HG03342 (cell line): ENCODE results near the gene AUTS2.
"Not testable (repeated sequence)": the region's sequence is repeated elsewhere in the genome, so short reads cannot be mapped to it uniquely, and the experiment has no call there.

ENCODE experiments used
- ATAC-seq: cut with Tn5 transposase; IDR thresholded peaks from one replicate; pipeline ENCODE4 v1.9.1; 2021; ENCODE audit warnings: mild to moderate bottlenecking, moderate library complexity; ENCODE audit not compliant: unreplicated experiment

The AUTS2 gene

DNA sequence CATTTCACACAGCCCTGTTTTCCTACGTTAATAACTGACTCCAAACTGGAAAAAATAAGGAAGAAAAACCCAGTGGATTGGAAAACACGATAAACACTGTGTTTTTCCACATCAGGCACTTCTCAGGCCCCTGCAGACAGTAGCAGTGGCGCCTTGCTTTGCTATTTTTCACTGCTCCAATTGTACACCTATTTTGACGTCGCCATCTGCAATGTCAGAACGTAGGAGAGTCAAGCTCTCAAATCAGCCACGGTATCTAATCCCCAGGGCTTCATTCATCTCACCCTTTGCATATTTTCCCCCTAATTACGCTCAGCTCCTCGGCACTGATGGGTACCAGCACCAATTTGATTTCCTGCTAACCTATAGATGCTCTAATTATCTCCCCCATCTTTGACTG is 1195.5 kb downstream of the AUTS2 start:
- no peak for ATAC-seq

DNA sequence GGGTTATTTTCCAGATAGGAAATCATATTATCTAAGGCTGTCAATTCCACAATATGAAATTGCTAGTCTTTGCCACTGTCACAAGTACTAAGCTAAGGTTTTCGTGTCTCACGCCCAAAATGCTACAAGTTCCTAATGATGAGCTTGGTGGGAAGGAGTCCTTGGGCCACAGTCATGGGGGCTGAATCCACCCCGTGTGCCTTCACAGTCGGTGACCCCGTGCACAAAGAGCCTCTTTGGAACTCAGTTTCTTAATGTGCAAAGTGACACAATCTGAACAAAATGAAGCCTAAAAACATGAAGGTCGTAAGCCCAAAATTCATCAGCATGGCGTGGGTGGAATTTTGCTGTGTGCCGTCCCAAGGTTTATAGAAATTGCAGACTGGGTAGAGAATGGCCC is 1196.7 kb downstream of the AUTS2 start:
- ATAC-seq, result no peak

DNA sequence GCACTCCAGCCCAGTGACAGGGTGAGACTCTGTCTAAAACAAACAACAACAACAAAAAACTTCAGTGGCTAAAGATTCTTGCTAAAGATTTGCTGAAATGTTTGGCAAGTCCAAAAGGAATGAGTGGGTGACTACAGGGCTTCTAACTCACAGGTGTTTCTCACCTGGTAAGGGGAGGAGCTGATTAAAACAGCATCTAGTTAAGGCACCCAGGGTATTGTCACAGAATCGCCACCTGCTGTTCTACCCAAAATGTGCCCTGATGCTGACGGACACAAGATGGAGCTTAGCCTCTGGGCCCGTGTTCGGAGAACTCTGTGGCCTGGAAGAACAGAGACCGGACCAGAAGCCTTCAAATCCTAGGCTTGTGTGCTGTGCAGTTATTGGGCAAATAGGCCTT is 1197.7 kb downstream of the AUTS2 start:
- ATAC-seq, result no peak

DNA sequence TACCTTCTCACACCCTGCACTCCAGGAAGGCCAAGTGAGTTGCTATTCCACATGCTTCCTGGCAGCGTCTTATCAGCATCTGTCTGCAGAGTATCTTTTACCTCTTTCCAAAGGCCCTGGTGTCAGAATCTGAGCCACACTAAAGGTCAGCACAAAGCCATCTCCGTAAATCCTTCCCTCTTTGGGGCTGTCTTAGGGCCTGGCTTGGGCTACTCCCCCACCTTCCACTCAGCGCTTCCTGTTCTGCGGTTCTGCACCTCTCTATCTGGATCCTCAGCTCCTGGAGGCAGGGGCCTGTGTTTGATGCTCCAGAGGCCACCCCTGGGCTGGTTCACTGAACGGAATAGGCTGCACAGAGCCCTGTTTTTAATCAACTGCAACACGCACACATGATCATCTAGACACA is 1198.8 kb downstream of the AUTS2 start:
- ATAC-seq, result no peak

DNA sequence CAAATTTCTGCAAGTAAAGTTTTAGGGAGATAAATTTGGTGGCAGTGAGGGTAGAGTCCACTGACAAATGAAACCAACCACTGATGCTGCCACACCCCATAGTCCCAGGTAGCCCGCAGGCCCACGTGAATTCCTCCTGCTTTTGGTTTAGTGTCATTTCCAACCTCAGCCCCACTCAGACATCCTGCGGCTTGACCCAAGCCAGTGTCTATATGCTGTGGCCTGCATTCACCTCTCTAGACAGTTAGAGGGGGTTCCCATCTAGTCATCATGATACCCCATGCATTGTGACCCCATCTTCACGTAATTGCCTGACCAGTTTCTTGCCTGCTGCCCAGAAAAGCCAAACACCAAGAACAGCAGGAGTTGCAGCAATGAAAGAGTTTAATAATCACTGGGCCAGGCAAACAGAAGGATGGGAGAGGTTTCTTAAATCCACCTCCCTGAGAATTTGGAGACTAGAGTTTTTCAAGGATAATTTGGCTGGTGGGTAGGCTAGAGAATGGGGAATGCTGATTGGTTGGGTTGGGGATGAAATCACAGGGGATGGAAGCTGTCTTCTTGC is 1201.6 kb downstream of the AUTS2 start:
- ATAC-seq, result no peak

DNA sequence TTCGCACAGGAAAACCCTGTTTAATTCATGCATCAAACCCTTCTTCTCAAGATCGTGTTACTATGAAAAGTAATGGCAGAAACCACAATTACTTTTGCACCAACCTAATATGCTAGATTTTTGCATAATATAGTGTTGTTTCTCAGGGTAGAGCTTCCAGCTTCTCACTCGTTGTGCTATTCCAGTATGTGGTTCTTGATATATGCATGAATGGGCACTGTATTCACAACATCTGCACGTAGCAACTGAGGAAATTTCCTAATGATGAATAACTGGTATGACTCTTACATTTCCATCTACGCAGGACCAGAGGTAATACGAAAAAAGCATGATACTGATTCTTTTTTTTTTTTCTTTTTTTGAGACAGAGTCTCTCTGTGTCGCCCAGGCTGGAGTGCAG is 1207.1 kb downstream of the AUTS2 start:
- peak; percentile 87 for ATAC-seq

DNA sequence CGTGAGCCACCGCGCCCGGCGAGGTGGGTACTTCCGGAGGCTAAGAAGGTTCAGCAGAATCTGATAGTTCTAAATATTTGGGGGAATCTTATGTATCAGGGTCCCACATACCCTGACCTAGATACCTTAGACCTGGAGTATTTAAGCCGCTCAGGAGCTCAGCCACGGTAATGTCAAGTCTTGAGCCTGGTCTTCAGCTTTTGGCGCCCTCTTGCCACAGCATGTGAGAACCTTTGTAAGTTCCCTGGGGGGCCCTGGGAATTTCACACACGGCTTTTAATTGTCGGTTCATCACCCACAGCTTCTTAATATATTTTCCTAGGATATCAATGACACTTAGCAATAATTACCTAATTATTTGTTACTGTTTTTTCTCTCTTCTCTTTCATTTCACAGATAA is 1209.4 kb downstream of the AUTS2 start:
- no peak for ATAC-seq

DNA sequence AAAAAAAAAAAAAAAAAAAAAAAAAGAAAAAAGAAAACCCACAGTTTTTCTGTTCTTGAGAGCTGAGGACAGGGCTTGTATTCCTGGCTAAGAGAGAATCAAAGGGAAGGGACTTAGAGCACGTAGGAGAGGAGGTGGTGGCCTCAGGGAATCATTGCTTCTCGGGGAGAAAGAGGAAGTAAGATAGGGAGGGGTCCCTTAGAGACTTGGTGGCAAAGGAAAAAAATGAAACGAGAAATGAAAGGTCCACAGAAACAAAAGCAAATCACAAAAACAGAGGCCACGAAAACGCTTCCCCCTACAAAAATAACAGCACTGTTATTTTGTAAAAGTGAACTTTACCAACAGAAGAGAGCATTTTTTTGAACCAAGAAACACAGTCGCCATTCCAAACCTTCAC is 1210.6 kb downstream of the AUTS2 start:
- no peak for ATAC-seq

DNA sequence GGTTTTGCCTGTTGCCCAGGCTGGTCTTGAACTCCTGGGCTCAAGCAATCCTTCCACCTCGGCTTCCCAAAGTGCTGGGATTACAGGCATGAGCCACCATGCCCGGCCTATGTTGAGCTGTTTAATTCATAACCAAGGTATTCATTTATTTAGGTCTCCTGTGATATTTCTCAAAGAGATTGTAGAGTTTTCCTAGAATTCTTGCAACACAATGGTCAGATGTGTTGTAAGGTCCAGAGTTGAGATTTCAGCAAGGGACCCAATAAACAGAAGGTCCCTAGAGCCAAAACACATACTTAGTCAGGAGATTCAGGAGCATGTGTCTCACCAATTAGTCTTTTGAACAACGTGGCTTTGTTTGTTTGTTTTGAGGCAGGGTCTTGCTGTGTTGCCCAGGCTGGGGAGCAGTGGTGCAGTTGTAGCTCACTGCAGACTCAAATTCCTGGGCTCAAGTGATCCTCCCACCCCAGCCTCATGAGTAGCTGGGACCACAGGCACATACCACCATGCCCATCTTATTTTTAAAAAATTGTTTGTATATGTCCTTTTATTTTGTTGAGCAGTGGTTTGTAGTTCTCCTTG is 1212.4 kb downstream of the AUTS2 start:
- no peak for ATAC-seq

DNA sequence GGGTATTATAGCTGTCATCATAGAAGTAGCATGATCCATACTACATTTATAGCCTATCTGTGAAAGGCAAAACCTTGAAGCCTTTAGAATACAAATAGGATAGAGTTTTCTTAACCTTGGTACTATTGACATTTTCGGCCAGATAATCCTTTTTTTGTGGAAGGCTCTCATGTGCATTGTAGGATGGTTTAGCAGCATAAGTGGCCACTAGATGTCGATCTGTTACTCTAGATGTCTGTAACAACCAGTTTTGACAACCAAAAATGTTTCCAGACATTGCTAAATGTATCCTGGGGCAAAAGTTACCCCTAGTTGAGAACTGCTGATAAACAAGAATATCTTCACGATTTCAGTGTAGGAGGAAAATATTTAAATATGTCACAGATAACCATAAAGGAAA is 1214.2 kb downstream of the AUTS2 start:
- ATAC-seq, result no peak

DNA sequence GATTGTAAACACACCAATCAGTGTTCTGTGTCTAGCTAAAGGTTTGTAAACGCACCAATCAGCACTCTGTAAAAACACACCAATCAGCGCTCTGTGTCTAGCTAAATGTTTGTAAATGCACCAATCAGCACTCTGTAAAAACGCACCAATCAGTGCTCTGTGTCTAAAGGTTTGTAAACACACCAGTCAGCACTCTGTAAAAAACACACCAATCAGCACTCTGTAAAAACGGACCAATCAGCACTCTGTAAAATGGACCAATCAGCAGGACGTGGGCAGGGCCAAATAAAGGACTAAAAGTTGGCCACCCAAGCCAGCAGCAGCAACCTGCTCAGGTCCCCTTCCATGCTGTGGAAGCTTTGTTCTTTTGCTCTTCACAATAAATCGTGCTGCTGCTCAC is 1224.2 kb downstream of the AUTS2 start:
- not testable (repeated sequence) for ATAC-seq

DNA sequence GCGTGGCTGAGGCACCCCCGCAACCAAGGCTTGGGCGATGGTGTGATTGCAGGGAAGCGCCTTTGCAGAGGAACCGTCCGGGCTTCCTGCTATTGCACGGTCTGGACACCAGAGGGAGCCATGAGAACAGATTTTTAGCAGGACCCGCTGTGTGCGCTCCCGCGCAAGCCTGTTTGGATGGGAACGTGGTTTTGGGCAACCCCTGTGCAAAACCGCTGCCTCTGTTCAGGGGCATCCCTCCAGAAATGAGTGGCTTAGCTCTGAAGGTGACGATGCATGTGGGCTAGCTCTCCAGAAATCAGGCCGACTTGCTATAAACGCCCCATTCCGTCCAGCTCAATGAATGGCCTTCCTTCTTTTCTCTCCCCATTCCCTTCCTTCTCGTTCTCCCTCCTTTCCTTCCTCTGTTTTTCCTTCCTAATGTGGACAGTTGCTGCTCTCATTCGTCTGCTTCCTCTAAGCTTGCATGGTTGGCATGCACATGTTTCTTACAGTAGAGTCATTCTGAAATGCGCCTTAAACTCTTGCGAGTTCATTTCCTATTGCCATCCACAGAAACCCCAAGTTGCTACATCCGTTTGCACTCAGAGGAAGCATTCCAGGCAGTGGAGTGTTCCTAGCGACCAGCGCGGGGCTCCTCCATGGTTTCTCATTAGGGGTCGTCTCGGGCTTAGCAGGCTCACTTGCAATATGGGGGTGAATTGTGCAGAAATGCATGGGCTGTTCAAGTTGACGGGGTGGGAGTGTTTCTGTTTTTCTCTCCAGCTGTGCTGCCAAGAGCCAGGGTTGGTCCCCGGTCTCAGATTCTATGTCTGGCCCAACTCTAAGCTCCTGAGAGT is 1231.2 kb downstream of the AUTS2 start:
- peak; percentile 73 for ATAC-seq

DNA sequence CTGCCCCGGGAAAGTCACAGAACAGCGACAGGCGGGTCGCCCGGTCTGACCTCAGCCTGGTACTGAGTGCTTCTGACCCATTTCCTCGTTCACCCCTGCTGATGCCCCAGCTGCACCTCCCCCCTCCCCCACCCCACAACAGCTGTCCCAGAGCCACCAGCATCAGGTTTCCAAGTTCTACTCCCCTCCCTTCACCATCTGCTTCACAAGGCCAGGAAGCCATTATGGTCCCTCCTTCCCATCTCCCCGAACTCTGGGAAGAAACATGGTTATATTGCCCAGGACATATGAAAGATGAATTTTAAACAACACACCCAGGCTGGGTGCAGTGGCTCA is 1231.8 kb downstream of the AUTS2 start:
- no peak for ATAC-seq

DNA sequence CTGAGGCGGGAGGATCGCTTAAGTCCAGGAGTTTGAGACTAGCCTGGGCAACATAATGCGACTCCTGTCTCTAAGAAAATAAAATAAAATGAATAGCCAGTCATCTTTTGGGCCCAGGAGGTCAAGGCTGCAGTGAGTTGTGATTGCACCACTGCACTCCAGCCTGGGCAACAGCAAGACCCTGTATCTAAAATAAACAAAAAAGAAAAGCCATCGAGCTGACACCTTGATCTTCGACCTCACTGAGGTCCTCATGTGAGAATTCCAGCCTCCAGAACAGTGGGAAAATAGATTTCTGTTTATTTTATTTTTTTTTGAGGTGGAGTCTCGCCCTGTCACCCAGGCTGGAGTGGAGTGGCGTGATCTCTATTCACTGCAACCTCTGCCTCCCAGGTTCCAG is 1232.2 kb downstream of the AUTS2 start:
- ATAC-seq, result no peak

DNA sequence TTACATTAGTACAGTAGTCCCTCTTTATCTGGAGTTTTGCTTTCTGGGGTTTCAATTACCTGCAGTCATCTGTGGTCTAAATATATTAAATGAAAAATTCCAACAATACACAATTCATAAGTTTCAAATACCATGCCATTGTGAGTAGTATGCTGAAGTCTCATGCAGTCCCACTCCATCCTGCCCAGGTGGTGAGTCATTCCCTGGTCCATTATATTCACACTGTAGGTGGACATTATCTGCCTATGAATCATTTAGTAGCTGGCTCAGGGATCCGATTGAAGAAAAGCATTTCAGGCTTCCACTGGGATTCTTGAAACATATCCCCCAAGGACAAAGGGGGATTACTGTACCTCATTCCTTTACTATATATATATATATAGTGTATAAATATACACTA is 1235.5 kb downstream of the AUTS2 start:
- no peak for ATAC-seq

DNA sequence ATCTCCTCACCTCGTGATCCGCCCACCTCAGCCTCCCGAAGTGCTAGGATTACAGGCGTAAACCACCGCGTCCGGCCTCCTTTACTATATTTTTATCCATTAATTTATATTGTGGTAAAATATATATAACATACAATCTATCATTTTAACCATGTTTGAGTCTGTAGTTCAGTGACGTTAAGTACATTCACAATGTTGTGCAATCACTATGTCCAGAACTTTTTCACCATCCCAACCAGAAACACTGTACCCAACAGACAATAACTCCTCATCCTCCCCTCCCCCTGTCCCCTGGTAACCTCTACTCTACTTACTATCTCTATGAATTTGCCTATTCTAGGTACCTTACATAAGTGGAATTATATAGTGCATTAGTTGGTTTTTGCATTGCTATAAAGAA is 1236.1 kb downstream of the AUTS2 start:
- no peak for ATAC-seq

DNA sequence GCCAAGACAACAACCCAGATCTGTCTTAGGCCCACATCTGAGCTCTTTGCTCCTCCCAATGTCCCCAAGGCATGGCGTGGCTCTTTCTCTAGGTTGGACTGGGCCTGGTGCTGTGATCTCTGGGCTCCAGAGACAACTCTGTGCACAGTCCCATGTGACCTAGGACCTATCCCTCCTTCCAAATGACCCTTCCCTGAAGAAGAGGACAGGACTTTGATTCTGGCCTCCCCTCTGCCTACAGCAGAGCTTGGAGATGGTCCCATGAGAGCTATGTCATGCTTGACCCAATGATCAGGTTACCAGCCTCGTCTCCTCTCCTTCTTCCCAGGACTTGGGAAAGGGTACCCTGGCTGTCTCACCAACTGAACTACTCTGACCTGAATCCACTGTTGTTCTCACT is 1237.4 kb downstream of the AUTS2 start:
- no peak for ATAC-seq

DNA sequence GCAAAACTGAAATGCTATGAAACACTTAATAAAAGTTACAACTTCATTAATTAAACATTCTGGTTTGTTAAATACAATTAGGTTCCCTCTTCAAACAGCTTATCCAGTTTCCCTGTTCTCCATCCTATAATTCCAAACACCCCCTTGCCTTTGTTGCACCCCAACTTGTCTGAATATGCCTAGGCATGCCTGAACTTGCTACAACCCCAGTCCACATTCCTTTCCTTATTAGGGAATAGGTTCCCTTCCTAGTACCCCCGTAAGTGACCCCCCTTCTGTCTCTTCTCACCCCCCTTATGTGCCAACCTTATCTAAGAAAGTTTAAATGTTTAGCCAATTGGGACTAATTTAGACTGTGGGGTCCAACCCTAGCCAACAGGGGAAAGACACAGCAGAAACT is 1238.0 kb downstream of the AUTS2 start:
- no peak for ATAC-seq

DNA sequence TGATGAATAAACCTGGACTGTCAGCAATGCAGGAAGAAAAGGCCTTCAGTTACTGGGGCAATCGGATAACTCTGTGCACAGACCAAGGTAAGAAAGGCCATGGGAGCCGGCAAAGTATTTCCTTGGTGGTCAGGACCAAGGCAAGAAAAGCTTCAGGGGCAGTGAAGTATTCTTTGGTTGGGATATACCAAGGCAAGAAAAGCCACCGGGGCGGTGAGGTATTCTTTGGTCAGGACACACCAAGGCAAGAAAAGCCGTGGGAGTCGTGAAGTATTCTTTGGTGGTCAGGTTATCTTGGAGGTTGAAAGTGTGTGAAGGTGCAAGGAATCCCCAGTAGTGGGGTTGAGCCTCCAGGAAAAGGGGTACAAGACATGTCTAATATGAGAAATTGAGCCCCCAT is 1238.7 kb downstream of the AUTS2 start:
- no peak for ATAC-seq

DNA sequence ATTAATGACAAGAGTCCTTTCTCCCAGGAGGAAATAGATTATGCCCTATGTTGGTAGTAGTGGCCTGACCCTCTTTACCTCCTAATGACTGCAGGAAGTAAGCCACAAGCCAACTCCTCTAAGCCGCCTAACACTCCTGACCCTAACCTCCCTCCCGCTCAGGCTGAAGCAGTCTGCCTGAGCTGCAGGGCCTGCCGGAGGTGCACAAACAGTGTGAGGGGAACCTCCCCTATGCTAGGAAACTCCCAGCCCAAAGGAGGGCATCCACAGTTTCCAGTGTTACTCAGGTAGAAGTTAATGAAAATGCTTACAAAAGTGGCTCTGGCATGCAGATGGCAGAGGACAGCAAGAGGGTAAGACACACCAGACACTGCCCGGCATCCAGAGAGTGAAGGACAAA is 1239.3 kb downstream of the AUTS2 start:
- no peak for ATAC-seq

DNA sequence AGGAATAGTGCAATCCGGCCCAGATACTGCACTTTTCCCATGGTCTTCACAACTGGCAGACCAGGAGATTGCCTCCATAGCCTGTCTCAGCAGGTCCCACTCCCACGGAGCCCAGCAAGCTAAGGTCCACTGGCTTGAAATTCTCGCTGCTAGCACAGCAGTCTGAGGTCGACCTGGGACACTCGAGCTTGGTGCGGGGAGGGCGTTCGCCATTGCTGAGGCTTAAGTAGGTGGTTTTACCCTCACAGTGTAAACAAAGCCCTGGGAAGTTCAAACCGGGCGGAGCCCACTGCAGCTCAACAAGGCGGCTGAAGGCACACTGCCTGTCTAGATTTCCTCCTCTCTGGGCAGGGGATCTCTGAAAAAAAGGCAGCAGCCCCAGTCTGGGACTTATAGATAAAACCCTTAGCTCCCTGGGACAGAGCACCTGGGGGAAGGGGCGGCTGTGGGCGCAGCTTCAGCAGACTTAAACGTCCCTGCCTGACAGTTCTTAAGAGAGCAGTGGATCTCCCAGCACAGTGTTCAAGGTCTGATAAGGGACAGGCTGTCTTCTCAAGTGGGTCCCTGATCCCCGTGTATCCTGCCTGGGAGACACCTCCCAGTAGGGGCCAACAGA is 1240.1 kb downstream of the AUTS2 start:
- ATAC-seq, result no peak
